ENCODE data around the gene PHLDB3. TPM values are rescaled to one million over a fixed set of nuclear protein-coding genes. Genes with fewer than 3 reads are reported as not detected.
"Not testable (repeated sequence)": the region's sequence is repeated elsewhere in the genome, so short reads cannot be mapped to it uniquely, and the experiment has no call there.

The PHLDB3 gene
- total and polyA plus RNA-seq, 2 of the 4 experiments (the other 2 are of a cell fraction) = 2.9 to 10.6 TPM

GRCh38 chr19:43444091-43444490 lies 60.5 kb downstream of the PHLDB3 start:
- CTCF ChIA-PET = interaction anchor here (2.2 kb wide), 1 partner anchor 75 kb away, joined by 7 read pairs; no protein-coding TSS in a partner anchor

More at GRCh38 chr19:43444091-43444490, 60.5 kb downstream of the PHLDB3 start:
- H4K8ac ChIP-seq (ENCODE audit: low read depth in 2 of 2, low read length in 2 of 2); in situ Hi-C loops (cut with MboI; ENCODE audit: low sequenced_read_pairs); H3K23ac ChIP-seq (ENCODE audit: low read depth, low read length); H3K9ac ChIP-seq (ENCODE audit: low read depth, low read length); H3K9me3 ChIP-seq (ENCODE audit: control insufficient read depth, insufficient read depth, low read length); H3K18ac ChIP-seq (ENCODE audit: low read depth, low read length); H2AK9ac ChIP-seq (replicated peaks; ENCODE audit: low read depth, low read length, poor library complexity); H3K14ac ChIP-seq (replicated peaks; ENCODE audit: low read depth, low read length); dilution Hi-C loops (cut with HindIII; ENCODE audit: low sequenced_read_pairs, unreplicated experiment); H2AFZ ChIP-seq (replicated peaks; ENCODE audit: low read length, poor library complexity); H3K27ac ChIP-seq (ENCODE audit: insufficient read depth, low read length); H3K4ac ChIP-seq (ENCODE audit: low read depth, low read length); H3K4me1 ChIP-seq (ENCODE audit: control insufficient read depth, insufficient read depth, low read length); H2BK5ac ChIP-seq (ENCODE audit: low read depth, low read length, poor library complexity, severe bottlenecking); POLR2A ChIA-PET (ENCODE audit: unreplicated experiment); BruUV-seq (replicated peaks); H2BK15ac ChIP-seq (ENCODE audit: low read depth, low read length); H3K9me1 ChIP-seq (ENCODE audit: insufficient read depth, low read length); H4K91ac ChIP-seq (ENCODE audit: insufficient read depth, low read depth, low read length); H2AK5ac ChIP-seq (ENCODE audit: low read depth, low read length); H3K4me2 ChIP-seq (ENCODE audit: low read depth, low read length); H2BK120ac ChIP-seq (ENCODE audit: low read depth, low read length); H3K27me3 ChIP-seq (ENCODE audit: control insufficient read depth, insufficient read depth, low read length); H4K5ac ChIP-seq (ENCODE audit: low read depth, low read length); H2BK20ac ChIP-seq (ENCODE audit: low read depth, low read length); H3K36me3 ChIP-seq (ENCODE audit: control insufficient read depth, insufficient read depth, low read length); ATAC-seq (ENCODE audit: low read depth); H4K20me1 ChIP-seq (ENCODE audit: insufficient read depth, low read length); H3K4me3 ChIP-seq (ENCODE audit: insufficient read depth, low read depth, low read length); DNase-seq; H3K56ac ChIP-seq (ENCODE audit: extremely low read depth, insufficient read depth, low read length); H3K79me1 ChIP-seq (ENCODE audit: low read depth in 1 of 2, low read length in 2 of 2): not testable (repeated sequence)
- intact Hi-C loops (cut with micrococcal nuclease) = loop anchor here (10.0 kb wide), 1 partner anchor 361 kb away; the partner anchor contains the start of gene LYPD5
- 100% methylated on average over 1 of the region's 9 CpGs; no CpG with 5 or more reads in 1 of the 2 experiments for WGBS, 2 experiments (ENCODE audit: extremely low coverage in 2 of 2, insufficient read length in 1 of 2)
